ENCODE results near the gene COL8A1. TPM values are rescaled to one million over a fixed set of nuclear protein-coding genes. Genes with fewer than 3 reads are reported as not detected.

Gene COL8A1
- total RNA-seq, 2 experiments from 2014 or later, result not detected

GRCh38 chr3:99681512-99681911, 43.1 kb downstream of the COL8A1 start:
- Mint-ChIP-seq H3K27ac (no peak overlapping the region), H3K9me3 (ENCODE audit: low read depth) (no peaks in the 10 kb centered on the region), H3K4me1 (no peaks in the 10 kb centered on the region), H3K27me3 (peaks cover 5% of the 10 kb centered on the region), H3K4me3 (no peak overlapping the region), H3K36me3 (ENCODE audit: low read depth) (no peaks in the 10 kb centered on the region)
- intact Hi-C loops (cut with DNase I, micrococcal nuclease), result loop anchor here in 1 of 2 experiments (10.0 kb wide), 1 partner anchor 867 kb away; no protein-coding TSS in a partner anchor
- ChIA-PET CTCF (no interaction called here), POLR2A (no interaction called here)
- no peak for ATAC-seq
- DNase-seq, result no peak

- CTCF ChIA-PET, result no interaction called here
- DNase-seq (no peak), ATAC-seq (no peak)
- Mint-ChIP-seq H3K36me3 (ENCODE audit: low read depth) (no peaks in the 10 kb centered on the region), H3K9me3 (ENCODE audit: low read depth) (no peaks in the 10 kb centered on the region), H3K4me1 (no peaks in the 10 kb centered on the region), H3K27ac (no peak overlapping the region), H3K27me3 (peaks cover 5% of the 10 kb centered on the region), H3K4me3 (no peak overlapping the region)
- intact Hi-C loops (cut with DNase I, micrococcal nuclease), result loop anchor here in 1 of 2 experiments (10.0 kb wide), 1 partner anchor 867 kb away; no protein-coding TSS in a partner anchor
- POLR2A ChIA-PET, result no interaction called here
Observed at GRCh38 chr3:99681976-99682375, 43.6 kb downstream of the COL8A1 start.

- Mint-ChIP-seq H3K27ac (no peak overlapping the region), H3K4me3 (no peak overlapping the region), H3K9me3 (ENCODE audit: low read depth) (no peaks in the 10 kb centered on the region), H3K27me3 (peaks cover 6% of the 10 kb centered on the region), H3K4me1 (no peaks in the 10 kb centered on the region), H3K36me3 (ENCODE audit: low read depth) (no peaks in the 10 kb centered on the region)
- no peak for ATAC-seq
- POLR2A ChIA-PET, result no interaction called here
- intact Hi-C loops (cut with DNase I, micrococcal nuclease), result loop anchor here in 1 of 2 experiments (10.0 kb wide), 1 partner anchor 869 kb away; no protein-coding TSS in a partner anchor
- CTCF ChIA-PET, result no interaction called here
- no peak for DNase-seq
Observed at GRCh38 chr3:99683465-99683864, 45.1 kb downstream of the COL8A1 start.

GRCh38 chr3:99683876-99684275, 45.5 kb downstream of the COL8A1 start:
- peaks cover 7% of the 10 kb centered on the region for H3K27me3 Mint-ChIP-seq
- no peak overlapping the region for H3K27ac Mint-ChIP-seq
- H3K36me3 Mint-ChIP-seq (ENCODE audit: low read depth), result no peaks in the 10 kb centered on the region
- H3K9me3 Mint-ChIP-seq (ENCODE audit: low read depth), result no peaks in the 10 kb centered on the region
- H3K4me1 Mint-ChIP-seq, result no peaks in the 10 kb centered on the region
- DNase-seq, result no peak
- intact Hi-C loops (cut with DNase I, micrococcal nuclease), result loop anchor here in 1 of 2 experiments (10.0 kb wide), 1 partner anchor 869 kb away; no protein-coding TSS in a partner anchor
- no peak overlapping the region for H3K4me3 Mint-ChIP-seq
- ChIA-PET POLR2A (no interaction called here), CTCF (no interaction called here)
- no peak for ATAC-seq

- H3K4me1 Mint-ChIP-seq, result no peaks in the 10 kb centered on the region
- H3K27me3 Mint-ChIP-seq, result peaks cover 7% of the 10 kb centered on the region
- no peaks in the 10 kb centered on the region for H3K36me3 Mint-ChIP-seq (ENCODE audit: low read depth)
- ChIA-PET POLR2A (no interaction called here), CTCF (no interaction called here)
- H3K4me3 Mint-ChIP-seq, result no peak overlapping the region
- intact Hi-C loops (cut with DNase I, micrococcal nuclease), result loop anchor here (5.0 to 10.0 kb wide), 3 partner anchors 187 to 870 kb away; no protein-coding TSS in a partner anchor
- no peaks in the 10 kb centered on the region for H3K9me3 Mint-ChIP-seq (ENCODE audit: low read depth)
- DNase-seq, result no peak
- H3K27ac Mint-ChIP-seq, result no peak overlapping the region
- ATAC-seq, result no peak
Observed at GRCh38 chr3:99684644-99685043, 46.2 kb downstream of the COL8A1 start.

- Mint-ChIP-seq H3K27ac (no peak overlapping the region), H3K9me3 (ENCODE audit: low read depth) (no peaks in the 10 kb centered on the region), H3K36me3 (ENCODE audit: low read depth) (no peaks in the 10 kb centered on the region), H3K4me1 (no peaks in the 10 kb centered on the region), H3K27me3 (peaks cover 7% of the 10 kb centered on the region), H3K4me3 (no peak overlapping the region)
- DNase-seq (no peak), ATAC-seq (no peak)
- ChIA-PET CTCF (interaction anchor here (0.9 to 1.8 kb wide), 5 partner anchors 14 to 187 kb away, joined by 3 to 7 read pairs (median 4); no protein-coding TSS in a partner anchor), POLR2A (no interaction called here)
- intact Hi-C loops (cut with DNase I, micrococcal nuclease), result loop anchor here (5.0 to 10.0 kb wide), 3 partner anchors 189 to 872 kb away; no protein-coding TSS in a partner anchor
Observed at GRCh38 chr3:99686469-99686868, 48.1 kb downstream of the COL8A1 start.

- ATAC-seq, result no peak
- intact Hi-C loops (cut with DNase I, micrococcal nuclease), result loop anchor here (1.0 to 10.0 kb wide), 4 partner anchors 188 to 872 kb away; no protein-coding TSS in a partner anchor
- H3K4me3 Mint-ChIP-seq, result no peak overlapping the region
- H3K9me3 Mint-ChIP-seq (ENCODE audit: low read depth), result no peaks in the 10 kb centered on the region
- H3K27ac Mint-ChIP-seq, result no peak overlapping the region
- H3K27me3 Mint-ChIP-seq, result peaks cover 7% of the 10 kb centered on the region
- ChIA-PET CTCF (interaction anchor here (0.7 to 1.4 kb wide), 5 partner anchors 14 to 188 kb away, joined by 3 to 7 read pairs (median 3); no protein-coding TSS in a partner anchor), POLR2A (no interaction called here)
- H3K36me3 Mint-ChIP-seq (ENCODE audit: low read depth), result no peaks in the 10 kb centered on the region
- DNase-seq, result peak; percentile 75
- no peaks in the 10 kb centered on the region for H3K4me1 Mint-ChIP-seq
Observed at GRCh38 chr3:99686955-99687612, 48.7 kb downstream of the COL8A1 start.

- Mint-ChIP-seq H3K4me3 (no peak overlapping the region), H3K9me3 (ENCODE audit: low read depth) (no peaks in the 10 kb centered on the region), H3K27me3 (peaks cover 11% of the 10 kb centered on the region), H3K4me1 (no peaks in the 10 kb centered on the region), H3K36me3 (ENCODE audit: low read depth) (no peaks in the 10 kb centered on the region), H3K27ac (no peak overlapping the region)
- ATAC-seq, result no peak
- intact Hi-C loops (cut with DNase I, micrococcal nuclease), result no loop called here
- ChIA-PET POLR2A (no interaction called here), CTCF (no interaction called here)
- DNase-seq, result no peak
Observed at GRCh38 chr3:99690761-99691369, 52.5 kb downstream of the COL8A1 start.

- DNase-seq (no peak), ATAC-seq (no peak)
- intact Hi-C loops (cut with DNase I, micrococcal nuclease), result no loop called here
- POLR2A ChIA-PET, result no interaction called here
- no peaks in the 10 kb centered on the region for H3K36me3 Mint-ChIP-seq (ENCODE audit: low read depth)
- peaks cover 6% of the 10 kb centered on the region for H3K27me3 Mint-ChIP-seq
- H3K4me3 Mint-ChIP-seq, result no peak overlapping the region
- CTCF ChIA-PET, result no interaction called here
- H3K4me1 Mint-ChIP-seq, result no peaks in the 10 kb centered on the region
- H3K27ac Mint-ChIP-seq, result no peak overlapping the region
- H3K9me3 Mint-ChIP-seq (ENCODE audit: low read depth), result no peaks in the 10 kb centered on the region
Observed at GRCh38 chr3:99693636-99694035, 55.2 kb downstream of the COL8A1 start.

- Mint-ChIP-seq H3K27ac (no peak overlapping the region), H3K27me3 (peaks cover 6% of the 10 kb centered on the region), H3K4me3 (no peak overlapping the region), H3K4me1 (no peaks in the 10 kb centered on the region), H3K9me3 (ENCODE audit: low read depth) (no peaks in the 10 kb centered on the region), H3K36me3 (ENCODE audit: low read depth) (no peaks in the 10 kb centered on the region)
- no peak for DNase-seq
- intact Hi-C loops (cut with DNase I, micrococcal nuclease), result no loop called here
- POLR2A ChIA-PET, result no interaction called here
- no peak for ATAC-seq
- CTCF ChIA-PET, result no interaction called here
Observed at GRCh38 chr3:99696497-99696896, 58.1 kb downstream of the COL8A1 start.

GRCh38 chr3:99697250-99697649, 58.9 kb downstream of the COL8A1 start:
- Mint-ChIP-seq H3K4me1 (no peaks in the 10 kb centered on the region), H3K9me3 (ENCODE audit: low read depth) (no peaks in the 10 kb centered on the region), H3K27ac (no peak overlapping the region), H3K36me3 (ENCODE audit: low read depth) (no peaks in the 10 kb centered on the region), H3K4me3 (no peak overlapping the region), H3K27me3 (peaks cover 5% of the 10 kb centered on the region)
- intact Hi-C loops (cut with DNase I, micrococcal nuclease), result no loop called here
- ATAC-seq, result no peak
- no peak for DNase-seq
- ChIA-PET POLR2A (no interaction called here), CTCF (interaction anchor here (0.6 to 0.7 kb wide), 2 partner anchors 9 to 403 kb away, joined by 3 to 5 read pairs; no protein-coding TSS in a partner anchor)

GRCh38 chr3:99698932-99699331, 60.5 kb downstream of the COL8A1 start:
- ChIA-PET CTCF (interaction anchor here (0.6 to 0.7 kb wide), 2 partner anchors 14 to 361 kb away, joined by 3 read pairs; no protein-coding TSS in a partner anchor), POLR2A (no interaction called here)
- Mint-ChIP-seq H3K27ac (no peak overlapping the region), H3K27me3 (peaks cover 3% of the 10 kb centered on the region), H3K36me3 (ENCODE audit: low read depth) (no peaks in the 10 kb centered on the region), H3K4me1 (no peaks in the 10 kb centered on the region), H3K9me3 (ENCODE audit: low read depth) (no peaks in the 10 kb centered on the region), H3K4me3 (no peak overlapping the region)
- no peak for ATAC-seq
- no peak for DNase-seq
- intact Hi-C loops (cut with DNase I, micrococcal nuclease), result no loop called here

Measured in activated CD4-positive, alpha-beta T cell treated with anti-CD3 and anti-CD28 coated beads for 36 hours (primary cell).